GM18499 (cell line): ENCODE data around the gene OSBPL7.
A peak's percentile ranks its signal among the peaks of the same experiment; 100 is the strongest.

Experiments
- ATAC-seq: cut with Tn5 transposase; IDR thresholded peaks from one replicate; pipeline ENCODE4 v1.9.1; 2021; ENCODE audit warnings: moderate number of reproducible peaks; ENCODE audit not compliant: insufficient read depth, unreplicated experiment

Gene OSBPL7

DNA sequence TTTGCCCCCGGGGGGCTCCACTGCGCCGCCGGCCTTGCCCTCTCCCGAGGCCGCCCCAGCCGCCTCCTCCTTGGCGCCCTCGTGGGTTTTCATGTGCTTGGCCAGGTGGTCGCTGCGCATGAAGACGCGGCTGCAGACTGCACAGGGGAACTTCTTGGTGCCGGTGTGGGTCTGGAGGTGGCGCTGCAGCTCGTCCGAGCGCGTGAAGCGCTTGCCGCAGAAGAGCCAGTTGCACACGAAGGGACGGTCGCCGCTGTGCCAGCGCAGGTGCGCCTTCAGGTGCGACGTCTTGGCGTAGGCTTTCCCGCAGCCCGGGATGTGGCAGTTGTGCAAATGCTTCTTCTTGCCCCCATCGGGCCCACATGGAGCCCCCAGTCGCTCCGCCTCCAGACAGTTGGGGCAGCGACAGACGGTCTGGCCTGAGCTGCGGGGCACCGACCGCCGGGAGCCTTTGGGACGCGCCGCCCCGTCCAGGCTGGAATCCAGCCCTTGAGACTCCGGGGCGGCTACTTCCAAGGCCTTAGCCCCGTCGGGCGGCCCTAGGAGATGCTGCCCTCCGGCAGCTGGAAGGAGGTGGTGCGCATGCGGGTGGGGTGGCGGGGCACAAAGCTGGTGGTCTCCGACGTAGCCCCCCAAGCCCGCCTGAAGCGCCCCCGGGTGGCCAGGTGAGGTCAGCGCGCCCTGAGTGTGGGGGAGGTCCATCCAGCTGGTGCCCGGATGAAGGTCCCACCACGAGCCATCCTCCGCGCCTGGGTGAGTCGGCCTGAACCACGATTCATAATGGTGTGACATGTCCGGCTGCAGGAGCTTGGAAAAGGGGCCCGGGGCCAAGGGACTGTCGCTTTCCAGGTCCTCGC lies 26.0 kb upstream of the OSBPL7 start:
- ATAC-seq = no peak

DNA sequence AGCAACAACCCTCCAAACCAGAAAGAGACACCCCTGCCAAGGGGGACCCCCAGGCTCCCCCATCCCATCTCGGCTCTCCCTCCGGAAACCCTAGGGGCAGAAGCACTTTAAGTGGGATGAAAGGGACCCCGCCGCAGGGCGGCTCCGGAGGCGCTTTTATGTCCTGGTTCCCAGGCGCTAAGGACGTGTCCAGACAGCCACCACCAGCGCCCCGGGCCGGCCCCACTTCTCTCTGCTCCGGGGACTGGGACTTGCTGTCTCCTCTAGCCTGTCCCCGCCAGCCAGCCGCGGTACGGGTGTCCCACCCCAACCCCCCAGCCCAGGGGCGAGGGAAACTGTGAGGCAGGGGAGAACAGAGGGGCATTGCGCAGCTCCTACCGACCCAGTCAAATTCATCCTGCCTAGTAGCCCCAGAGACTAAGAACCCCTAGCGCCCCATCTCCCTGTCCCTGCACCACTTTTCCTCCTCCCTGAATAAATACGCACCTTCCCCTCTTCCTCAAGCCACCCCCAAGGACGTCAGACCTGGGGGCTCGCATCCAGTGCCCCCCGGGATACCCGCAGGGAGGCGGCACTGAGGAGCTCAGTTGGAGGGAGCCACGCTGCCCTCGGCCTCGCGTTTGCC lies 25.2 kb upstream of the OSBPL7 start:
- no peak for ATAC-seq

DNA sequence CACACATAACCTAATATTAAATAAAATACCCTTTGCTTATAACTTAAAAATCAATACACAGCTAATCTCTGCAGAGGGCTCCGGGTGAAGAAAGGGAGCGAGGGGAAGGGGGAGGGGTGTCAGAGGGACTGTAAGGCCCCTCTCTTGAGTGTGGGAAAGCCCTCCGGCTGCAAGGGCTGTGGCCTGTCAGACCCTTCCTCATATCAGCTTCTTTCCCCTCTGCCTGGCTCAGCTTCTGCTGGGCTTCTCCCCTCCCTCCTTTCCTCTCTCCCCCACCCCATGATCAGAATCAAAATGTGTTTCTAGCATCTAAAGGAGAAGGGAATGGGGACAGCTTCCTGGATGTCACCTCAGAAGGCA lies 24.1 kb upstream of the OSBPL7 start:
- no peak for ATAC-seq

DNA sequence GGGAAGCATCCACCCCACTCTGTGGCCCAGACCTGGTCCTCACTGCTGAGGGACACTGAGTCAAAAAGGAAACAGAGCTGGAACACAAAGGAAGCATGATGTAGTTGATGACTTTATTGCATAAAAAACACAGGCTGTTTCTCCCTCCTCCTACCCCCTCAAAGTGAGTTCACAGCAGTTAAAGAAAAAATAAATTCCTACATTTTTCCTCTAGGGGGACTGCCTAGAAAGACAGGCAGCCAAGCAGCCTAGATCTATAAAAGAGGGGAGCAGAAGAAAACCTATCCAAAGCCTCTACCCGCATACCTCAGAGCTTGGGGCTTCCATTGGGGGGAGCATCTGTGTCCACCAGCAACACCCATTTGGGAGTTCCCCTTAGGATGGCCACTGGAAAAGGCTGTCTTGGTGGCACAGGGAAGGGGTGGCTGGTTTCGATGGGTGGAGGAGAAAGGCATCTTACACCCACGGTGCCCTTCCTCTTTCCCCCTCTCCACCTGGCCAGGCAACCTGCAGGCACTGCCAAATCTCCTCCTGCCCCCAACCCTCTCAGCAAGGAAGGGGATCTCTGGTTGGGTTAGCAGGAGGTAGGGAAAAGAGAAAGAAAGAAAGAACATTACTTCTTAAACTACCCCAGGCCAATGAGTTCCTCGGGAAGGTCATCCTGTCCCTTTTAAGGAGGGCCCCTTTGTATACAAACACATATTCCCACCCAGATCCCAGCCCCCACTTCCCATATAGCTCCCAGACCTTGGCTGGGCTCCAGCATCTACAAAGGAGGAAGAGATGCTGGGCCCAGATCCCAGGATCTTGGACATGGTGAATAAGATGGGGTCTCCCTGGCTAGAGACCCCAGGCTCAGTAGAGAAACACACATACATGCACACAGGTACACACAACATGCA lies 23.5 kb upstream of the OSBPL7 start:
- no peak for ATAC-seq

DNA sequence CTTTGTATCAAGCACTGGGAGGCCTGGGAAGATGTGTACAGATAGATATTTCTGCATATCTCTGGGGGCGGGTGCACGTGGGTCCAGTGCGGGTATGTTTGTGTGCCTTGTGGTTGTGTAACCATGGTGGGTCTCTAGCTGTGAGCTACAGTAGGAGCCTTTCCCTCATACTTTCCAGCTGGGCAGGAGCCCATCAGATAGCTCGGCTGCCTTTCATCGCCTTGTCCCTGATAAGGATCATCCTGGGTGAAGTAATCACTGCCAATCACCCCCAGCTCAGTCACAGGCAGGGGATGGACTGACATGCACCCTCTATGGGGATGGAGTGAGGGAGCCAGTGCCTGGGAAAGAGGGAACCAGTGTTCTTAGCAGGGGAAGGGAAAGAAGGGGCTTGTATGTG lies 22.6 kb upstream of the OSBPL7 start:
- ATAC-seq = no peak

DNA sequence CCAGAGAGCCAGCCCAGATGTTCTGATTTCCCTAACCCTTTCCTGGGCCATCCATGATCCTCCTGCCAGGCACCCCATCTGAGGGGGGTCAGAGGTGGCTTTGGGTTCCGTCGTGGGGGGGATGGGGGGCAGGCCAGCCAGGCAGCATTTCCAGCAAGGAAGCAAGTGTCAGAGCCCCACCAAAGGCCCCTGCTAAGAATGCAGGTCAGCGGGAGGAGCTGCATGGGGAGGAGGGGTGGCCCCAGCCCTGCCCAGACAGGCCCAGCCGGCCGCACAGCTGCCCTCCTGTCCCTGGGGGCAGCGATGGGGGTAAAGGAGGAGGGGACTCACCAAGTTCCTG lies 21.8 kb upstream of the OSBPL7 start:
- ATAC-seq = no peak

DNA sequence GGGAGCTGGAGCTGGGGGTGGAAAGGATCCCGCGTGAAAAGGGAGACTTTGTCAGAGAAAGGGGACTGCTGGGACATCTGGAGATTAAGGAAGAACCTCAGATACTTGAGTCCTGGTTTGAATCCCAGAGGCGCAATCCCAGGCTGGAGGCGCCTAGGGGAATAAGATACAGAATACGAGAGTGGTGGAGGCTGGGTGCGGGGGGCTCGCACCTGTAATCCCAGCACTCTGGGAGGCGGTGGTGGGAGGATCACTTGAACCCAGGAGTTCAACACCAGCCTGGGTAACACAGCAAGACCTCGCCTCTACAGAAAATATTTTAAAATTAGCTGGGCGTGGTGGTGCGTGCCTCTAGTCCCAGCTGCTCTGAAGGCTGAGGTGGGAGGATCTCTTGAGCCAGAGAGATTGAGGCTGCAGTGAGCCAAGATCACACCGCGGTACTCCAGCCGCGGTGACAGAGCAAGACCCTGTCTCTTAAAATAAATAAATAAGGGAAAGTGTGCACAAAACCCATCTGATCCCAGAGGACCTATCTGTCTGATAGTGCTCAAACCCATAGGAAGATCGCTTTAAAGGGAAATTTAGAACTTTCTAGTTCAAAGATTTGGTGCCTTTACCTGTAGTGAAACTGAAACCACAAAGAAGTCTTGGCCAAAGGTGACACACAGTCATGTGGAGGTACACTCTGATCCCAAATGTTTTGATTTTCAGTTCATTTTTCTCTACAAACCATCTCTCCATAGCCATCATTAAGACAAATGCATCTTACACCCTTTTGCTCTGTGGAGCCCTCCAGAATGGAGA lies 20.1 kb upstream of the OSBPL7 start:
- ATAC-seq = no peak

DNA sequence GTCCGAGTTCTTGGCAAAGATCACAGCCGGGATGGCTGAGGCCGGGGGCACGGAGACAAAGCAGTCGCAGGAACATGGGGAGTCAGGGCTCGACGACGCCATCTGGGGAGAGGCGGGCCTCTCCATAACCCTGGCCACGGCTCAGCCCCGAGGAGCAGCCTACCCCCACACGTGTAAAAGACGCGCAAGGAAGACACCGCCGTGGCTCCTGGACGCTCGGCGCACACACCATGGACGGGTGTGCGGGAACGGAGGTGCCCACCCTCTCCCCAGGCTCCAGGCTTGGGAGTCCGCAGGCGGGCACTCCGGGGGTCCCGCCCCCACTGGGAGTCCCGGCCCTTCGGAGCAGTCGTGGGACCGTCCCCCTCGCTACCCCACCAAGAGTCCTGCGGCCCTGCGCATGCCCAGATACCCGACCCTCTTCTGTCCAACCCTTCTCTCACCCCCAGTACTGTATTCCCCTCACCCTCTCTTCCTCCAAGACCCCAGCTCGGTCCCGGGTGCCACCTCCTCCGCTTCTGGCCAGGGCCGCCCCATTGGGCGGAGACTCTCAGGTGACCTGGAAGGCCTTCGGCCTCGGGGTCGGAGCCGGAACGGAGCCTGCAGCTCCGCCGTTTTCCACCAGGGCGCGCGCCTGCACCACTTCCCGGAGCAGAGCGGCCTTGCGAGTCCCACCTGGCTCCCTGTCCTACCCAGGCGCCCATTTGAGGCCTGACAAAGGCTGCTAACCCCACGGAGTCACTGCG lies 19.3 kb upstream of the OSBPL7 start, which contains the start of gene SCRN2:
SCRN2 (minus strand) TSS at position 532 of the 746 bp plus-strand sequence; CDS start at position 102, 430 bp downstream.
- ATAC-seq = no peak

DNA sequence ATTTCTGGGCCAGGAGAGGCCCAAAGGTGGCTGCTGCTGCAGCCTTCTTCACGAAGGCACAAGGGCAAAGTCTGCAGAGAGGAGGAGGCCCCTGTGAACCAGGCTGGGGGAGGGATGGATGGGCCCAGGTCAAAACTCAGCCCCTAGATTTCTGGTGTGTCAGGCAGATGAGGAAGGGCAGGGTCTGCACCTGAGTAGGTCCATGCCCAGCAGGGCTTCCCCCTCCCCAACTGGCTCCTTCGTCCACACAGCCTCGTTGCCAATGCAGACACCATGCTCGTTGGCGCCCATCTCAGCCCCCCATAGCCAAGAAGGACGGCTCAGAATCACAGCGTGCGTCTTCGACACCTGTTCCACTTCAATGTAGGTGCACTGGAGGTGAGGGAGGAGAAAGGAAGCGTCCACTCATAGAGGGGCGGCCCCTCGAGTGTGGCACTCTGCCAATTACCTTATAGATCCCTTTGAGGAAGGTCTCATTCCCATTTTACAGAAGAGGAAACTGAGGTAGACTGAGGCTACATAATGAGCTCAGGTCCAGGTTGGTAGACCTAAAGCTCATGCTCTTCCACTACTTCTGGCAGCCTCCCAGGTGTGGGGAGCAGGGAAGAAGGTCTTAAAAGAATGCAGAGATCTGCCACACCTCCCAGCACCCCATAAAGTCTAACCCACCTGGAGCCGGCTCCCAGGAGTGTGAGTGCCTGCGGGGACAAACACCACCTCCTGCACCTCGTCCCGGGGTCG lies 18.6 kb upstream of the OSBPL7 start:
- ATAC-seq = no peak

DNA sequence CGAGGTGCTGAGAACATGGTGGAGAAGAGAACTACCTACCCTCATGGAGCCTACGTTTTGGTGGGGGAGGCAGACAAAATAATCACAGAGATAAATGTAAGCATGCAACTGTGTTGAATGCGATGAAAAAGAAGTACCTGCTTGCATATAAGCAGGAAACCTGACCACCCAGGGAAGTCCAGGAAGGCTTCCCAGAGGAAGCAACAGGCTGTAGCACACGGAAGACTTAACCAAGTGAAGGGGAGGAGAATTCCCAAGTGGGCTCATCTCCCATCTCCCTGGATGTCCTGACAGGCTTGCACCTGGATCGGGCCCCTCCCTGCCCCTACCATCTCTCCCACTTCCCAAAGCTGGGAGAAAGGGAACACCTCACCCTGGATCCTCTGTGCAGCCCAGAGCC lies 17.5 kb upstream of the OSBPL7 start:
- ATAC-seq = no peak

DNA sequence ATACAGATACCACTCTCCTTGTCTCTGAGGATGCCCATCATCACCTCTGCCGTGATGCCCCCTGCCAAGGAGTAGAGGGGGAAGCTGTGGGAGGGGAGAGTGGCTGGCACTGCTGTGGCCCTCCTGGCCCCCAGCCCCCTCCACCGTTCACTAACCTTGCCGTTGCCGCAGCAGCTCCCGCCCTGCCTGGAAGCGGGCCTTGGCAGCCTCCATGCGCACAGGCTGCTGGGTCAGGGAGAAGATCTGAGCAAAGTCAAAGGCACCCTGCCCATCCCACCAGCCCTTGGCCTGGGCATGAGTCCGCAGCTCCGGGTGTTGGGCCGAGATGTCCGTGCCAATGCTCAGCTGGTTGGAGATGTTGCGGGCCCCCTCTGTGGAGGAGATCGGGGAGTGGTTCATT lies 17.0 kb upstream of the OSBPL7 start:
- ATAC-seq = no peak

DNA sequence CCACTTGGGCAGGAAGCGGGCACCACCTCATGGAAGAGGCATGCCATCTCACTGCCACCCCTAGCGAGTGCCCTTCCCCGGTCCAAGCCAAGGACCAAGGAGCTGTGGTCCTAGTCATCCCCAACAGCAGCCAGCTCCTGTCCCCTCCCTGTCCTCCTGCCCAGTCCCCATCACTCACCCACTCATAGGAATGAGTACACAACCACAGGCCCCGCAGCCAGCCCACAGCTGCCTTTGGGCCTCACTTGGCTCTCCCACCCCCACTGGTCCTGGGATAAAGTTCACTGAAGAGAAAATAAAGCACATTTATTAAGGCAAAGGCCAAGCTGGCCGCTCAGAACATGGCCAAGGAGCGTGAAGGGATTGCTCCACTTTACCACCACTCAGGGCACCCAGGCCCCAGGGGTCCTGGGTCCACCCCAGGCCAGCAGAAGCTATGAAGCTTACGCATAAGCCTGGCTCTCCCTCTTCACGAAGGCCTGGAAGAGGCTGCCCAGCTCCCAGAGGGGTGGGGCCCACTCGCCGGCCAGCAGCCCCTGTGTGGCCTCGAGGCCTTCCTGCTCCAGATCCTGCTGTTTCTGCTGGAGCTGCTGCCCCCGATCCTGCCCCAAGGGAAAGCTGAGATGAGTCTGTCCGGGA lies 15.9 kb upstream of the OSBPL7 start:
- no peak for ATAC-seq

DNA sequence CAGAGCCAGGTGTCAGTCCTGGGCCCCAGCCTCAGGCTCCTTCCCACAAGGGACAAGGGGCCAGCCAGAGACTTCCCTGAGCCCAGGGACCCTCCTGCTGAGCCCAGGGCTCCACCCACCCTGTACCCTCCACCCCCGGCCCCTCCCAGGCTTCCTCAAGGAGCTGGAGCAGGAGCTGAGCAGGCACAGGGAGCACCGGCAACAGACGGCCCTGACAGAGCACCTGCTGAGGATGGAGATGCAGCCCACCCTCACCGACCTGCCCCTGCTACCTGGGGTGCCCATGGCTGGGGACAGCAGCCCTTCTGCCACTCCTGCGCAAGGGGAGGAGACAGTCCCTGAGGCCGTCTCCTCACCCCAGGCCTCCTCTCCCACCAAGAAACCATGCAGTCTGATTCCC lies 15.0 kb upstream of the OSBPL7 start:
- ATAC-seq = no peak

DNA sequence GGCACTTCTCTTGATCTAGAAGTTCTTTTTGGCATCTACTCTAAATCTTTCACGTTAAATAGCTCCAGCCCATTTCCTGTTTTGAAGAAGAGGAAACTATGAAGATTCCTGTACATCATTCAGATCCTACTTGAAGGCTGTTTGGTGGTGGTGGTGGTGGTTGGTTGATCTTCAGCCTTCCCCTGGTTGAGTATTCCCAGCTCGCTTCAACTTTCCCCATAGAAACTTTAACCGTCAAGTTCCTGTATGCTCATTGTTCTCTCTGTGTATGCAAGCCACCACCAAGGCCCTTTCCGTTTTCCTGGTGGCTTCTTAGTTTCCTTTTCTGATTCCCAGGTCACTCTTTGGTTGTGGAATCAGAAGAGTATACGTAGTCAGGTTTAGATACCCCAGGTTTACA lies 13.2 kb upstream of the OSBPL7 start:
- no peak for ATAC-seq

DNA sequence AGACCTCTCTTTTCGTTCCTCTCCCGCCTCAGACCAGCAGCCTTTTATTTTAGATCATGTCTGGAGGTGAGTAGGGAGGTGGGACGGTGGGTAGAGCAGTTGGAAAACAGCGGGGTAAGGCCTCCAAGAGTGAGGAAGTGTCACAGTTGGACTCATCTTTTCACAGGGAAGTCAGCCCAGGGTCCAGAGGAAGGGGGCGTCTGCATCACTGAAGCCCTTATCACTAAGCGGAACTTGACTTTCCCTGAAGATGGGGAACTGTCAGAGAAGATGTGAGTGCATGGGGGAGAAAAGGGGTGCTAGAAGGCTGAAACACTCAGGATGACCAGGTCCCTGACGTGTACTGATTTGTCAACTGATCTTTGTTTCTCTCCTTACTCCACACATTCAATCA lies 10.3 kb upstream of the OSBPL7 start:
- ATAC-seq = no peak

DNA sequence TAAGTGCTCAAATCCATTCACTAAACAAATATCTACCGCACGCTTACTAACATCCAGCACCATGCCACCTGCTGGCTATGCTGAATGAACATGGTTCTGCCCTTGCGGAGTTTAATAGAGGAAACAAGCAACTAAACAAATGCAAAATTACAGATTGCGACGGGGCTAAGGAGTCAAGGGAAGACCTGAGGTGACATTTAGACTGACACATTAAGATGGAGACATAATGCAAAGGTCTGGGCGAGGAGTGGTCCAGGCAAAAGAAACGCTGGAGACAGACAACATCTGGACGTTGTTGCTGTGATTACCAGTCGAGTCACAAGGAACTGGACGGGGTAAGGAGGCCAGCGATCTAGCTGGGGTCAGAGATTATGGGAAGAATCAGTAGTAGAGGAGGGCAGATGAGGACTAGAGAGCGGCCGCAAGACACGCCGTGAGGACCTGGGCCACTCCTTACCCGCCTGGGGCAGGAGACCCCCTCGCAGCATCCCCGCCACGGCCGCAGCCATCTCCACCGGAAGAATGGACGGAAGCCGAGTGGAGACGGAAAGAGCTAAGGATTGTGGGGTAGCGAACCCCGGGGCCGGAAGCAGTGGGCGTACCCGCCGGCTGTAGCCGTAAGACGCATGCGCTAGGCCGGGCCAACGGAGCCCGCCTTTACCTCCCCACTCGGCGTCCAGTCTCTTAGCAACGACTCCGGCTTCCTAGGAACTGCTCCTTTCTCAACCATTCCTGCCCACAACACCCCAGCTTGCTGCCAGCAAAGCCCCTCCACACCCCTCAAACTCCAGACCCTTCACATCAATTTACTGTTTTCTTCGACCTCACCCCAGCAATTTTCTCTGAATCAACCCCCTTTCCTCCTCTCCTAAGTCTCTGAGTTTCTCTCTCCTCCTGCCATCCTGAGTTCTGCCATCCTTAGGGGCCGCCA lies 9.7 kb upstream of the OSBPL7 start, which contains the start of the genes LRRC46 and MRPL10:
LRRC46 (plus strand) TSS at position 668 of the 931 bp plus-strand sequence. CDS start 320 bp downstream, outside the sequence.
MRPL10 (minus strand) TSS at position 539 of the 931 bp plus-strand sequence; CDS start at position 509, 30 bp downstream.
- peak; percentile 58 for ATAC-seq

DNA sequence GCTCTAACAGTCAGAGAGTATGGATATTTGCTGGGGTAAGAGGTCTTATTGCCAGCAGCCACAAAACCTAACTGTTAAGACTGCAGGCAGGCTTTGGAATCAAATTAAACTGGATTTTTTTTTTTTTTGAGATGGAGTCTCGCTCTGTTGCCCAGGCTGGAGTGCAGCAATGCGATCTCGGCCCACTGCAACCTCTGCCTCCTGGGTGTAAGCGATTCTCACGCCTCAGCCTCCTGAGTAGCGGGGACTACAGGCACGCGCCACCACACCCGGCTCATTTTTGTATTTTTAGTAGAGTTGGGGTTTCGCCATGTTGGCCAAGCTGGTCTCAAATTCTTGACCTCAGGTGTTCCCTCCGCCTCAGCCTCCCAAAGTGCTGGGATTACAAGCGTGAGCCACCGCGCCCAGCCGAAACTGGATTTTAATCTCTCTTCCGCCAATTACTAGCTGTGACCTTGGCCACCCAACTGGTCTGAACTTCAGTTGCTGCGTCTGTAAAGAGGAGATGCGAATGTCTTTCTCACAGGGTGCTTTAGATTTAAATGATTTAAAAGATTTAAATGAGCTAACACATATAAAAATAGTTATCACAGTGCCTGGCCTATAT lies 8.9 kb upstream of the OSBPL7 start:
- no peak for ATAC-seq
